ENCODE measurements around the gene KCNC1.

KCNC1 gene

GRCh38 chr11:17714870-17715269 is 19.7 kb upstream of the KCNC1 start:
- no peak for DNase-seq (ENCODE audit: low read depth in 2 of 2)

GRCh38 chr11:17716807-17717206 is 17.8 kb upstream of the KCNC1 start:
- no peak for DNase-seq (ENCODE audit: low read depth in 2 of 2)

GRCh38 chr11:17718015-17718414 is 16.6 kb upstream of the KCNC1 start:
- no peak for DNase-seq (ENCODE audit: low read depth in 2 of 2)

- DNase-seq (ENCODE audit: low read depth in 2 of 2), result no peak
These were observed 16.0 kb upstream of the KCNC1 start for GRCh38 chr11:17718510-17718962.

- DNase-seq (ENCODE audit: low read depth in 2 of 2), result no peak
These were observed 15.3 kb upstream of the KCNC1 start, which contains the start of gene MYOD1 for GRCh38 chr11:17719028-17719937. MYOD1 (plus strand) TSS chr11:17719571; CDS start chr11:17719783, 212 bp downstream.

- DNase-seq (ENCODE audit: low read depth in 2 of 2), result no peak
These were observed 14.4 kb upstream of the KCNC1 start for GRCh38 chr11:17719938-17720795.

- no peak for DNase-seq (ENCODE audit: low read depth in 2 of 2)
These were observed 13.8 kb upstream of the KCNC1 start for GRCh38 chr11:17720796-17721171.

- DNase-seq (ENCODE audit: low read depth in 2 of 2), result no peak
These were observed 13.2 kb upstream of the KCNC1 start for GRCh38 chr11:17721242-17721999.

GRCh38 chr11:17722000-17722643 is 12.5 kb upstream of the KCNC1 start:
- no peak for DNase-seq (ENCODE audit: low read depth in 2 of 2)

- no peak for DNase-seq (ENCODE audit: low read depth in 2 of 2)
These were observed 10.3 kb upstream of the KCNC1 start for GRCh38 chr11:17724020-17724908.

- DNase-seq (ENCODE audit: low read depth in 2 of 2), result no peak
These were observed 9.4 kb upstream of the KCNC1 start for GRCh38 chr11:17725174-17725573.

- DNase-seq (ENCODE audit: low read depth in 2 of 2), result no peak
These were observed 4.4 kb upstream of the KCNC1 start for GRCh38 chr11:17730137-17730536.

- DNase-seq (ENCODE audit: low read depth in 2 of 2), result peak; percentile 56 to 67
These were observed 3.7 kb upstream of the KCNC1 start for GRCh38 chr11:17730608-17731462.

GRCh38 chr11:17733261-17733660 is 1.3 kb upstream of the KCNC1 start:
- no peak for DNase-seq (ENCODE audit: low read depth in 2 of 2)

- DNase-seq (ENCODE audit: low read depth in 2 of 2), result peak; percentile 40 to 44
These were observed 621 bp downstream of the KCNC1 start for GRCh38 chr11:17734986-17735817.

- DNase-seq (ENCODE audit: low read depth in 2 of 2), result no peak
These were observed 1.4 kb downstream of the KCNC1 start for GRCh38 chr11:17735818-17736578.

GRCh38 chr11:17736579-17736893 is 2.0 kb downstream of the KCNC1 start:
- DNase-seq (ENCODE audit: low read depth in 2 of 2), result no peak

Data from stimulated activated CD4-positive, alpha-beta T cell treated with anti-CD3 and anti-CD28 coated beads, Interleukin-4, amount 100 ng/mL, for 48 hours (primary cell).